ENCODE measurements around the gene HCRT.
"Not testable (repeated sequence)": the region's sequence is repeated elsewhere in the genome, so short reads cannot be mapped to it uniquely, and the experiment has no call there.

Gene HCRT

DNA sequence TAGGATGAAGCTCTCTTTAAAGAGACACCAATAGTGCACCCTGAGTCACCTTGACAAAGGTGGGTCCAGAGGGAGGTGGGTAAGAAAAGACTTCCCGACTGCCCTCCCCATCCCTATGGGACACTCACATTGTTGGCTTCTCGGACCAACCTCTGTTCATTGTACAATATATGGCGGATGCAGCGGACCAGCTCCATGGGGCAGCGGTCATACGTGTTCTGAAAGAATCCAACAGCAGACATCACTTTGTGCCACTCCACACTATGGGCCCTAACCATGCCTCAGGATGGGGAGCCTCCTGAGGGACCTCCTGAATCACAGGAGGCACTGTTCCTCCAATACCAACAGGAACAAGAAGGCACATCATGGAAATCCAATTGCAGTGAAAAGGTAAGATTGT is 39.4 kb upstream of the HCRT start:
- DNase-seq (ENCODE audit: low read depth): no peak
- TF ChIP-seq, protein P1, sequence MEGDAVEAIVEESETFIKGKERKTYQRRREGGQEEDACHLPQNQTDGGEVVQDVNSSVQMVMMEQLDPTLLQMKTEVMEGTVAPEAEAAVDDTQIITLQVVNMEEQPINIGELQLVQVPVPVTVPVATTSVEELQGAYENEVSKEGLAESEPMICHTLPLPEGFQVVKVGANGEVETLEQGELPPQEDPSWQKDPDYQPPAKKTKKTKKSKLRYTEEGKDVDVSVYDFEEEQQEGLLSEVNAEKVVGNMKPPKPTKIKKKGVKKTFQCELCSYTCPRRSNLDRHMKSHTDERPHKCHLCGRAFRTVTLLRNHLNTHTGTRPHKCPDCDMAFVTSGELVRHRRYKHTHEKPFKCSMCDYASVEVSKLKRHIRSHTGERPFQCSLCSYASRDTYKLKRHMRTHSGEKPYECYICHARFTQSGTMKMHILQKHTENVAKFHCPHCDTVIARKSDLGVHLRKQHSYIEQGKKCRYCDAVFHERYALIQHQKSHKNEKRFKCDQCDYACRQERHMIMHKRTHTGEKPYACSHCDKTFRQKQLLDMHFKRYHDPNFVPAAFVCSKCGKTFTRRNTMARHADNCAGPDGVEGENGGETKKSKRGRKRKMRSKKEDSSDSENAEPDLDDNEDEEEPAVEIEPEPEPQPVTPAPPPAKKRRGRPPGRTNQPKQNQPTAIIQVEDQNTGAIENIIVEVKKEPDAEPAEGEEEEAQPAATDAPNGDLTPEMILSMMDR (IDR thresholded peaks at IDR 0.05; ENCODE audit: low read depth, low read length, missing control alignments): no peak
- in situ Hi-C loops (cut with HindIII; ENCODE audit: low sequenced_read_pairs): no loop called here
- no peak overlapping the region for H3K4me3 ChIP-seq (ENCODE audit: low read depth, low read length)

DNA sequence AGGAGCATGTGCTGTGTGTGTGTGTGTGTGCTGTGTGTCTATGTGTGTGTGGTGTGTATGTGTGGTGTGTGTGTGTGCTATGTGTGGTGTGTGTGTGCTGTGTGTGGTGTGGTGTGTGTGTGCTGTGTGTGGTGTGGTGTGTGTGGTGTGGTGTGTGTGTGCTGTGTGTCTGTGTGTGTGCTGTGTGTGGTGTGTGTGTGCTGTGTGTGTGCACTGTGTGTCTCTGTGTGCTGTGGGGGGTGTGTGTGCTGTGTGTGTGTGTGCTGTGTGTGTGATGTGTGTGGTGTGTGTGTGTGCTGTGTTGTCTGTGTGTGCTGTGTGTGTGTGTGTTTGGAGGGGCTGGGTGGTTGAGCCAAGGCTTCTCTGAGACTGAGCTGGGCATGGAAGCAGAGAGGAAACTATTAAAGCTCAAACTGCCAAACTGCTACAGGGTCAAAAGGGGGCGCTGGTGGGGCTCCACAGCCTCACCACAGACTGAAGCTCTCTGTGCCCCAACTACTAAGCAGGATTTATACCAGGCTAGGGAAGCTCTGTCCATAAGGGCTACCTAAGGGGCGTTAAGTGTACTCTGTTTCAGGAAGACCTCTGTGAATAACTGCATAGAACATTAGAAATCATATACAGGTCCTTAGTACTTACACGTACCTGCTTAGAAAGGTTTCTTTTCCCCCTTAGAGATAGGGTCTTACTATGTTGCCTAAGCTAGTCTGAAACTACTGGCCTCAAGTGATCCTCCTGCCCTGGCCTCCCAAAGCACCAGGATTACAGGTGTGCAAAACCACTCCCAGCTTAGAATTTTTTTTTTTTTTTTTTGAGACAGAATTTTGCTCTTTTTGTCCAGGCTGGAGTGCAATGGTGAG is 36.9 kb upstream of the HCRT start:
- no peak overlapping the region for H3K4me3 ChIP-seq (ENCODE audit: low read depth, low read length)
- no peak for DNase-seq (ENCODE audit: low read depth)
- TF ChIP-seq, protein P1 (IDR thresholded peaks at IDR 0.05; ENCODE audit: low read depth, low read length, missing control alignments): peak; percentile 80
- in situ Hi-C loops (cut with HindIII; ENCODE audit: low sequenced_read_pairs): no loop called here

DNA sequence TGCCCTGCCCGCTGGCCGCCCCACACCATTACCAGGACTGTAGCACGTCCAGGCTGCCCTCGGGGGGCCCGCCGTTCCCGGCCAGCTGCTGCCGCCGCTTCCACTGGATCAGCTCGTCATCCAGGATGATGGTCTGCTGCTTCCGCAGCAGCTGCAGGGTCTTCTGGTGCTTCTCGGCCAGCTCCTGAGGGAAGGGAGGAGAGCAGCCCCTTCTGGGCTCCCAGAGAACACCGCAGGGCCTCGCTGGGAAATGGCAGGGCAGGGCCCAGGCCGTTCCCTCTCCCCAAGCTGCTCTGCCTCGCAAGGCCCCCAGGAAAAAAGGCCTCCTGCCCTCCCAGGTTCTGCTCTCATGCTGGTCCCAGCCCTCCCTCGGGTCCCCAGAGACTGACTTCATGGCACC is 34.0 kb upstream of the HCRT start:
- H3K4me3 ChIP-seq (ENCODE audit: low read depth, low read length); DNase-seq (ENCODE audit: low read depth); in situ Hi-C loops (cut with HindIII; ENCODE audit: low sequenced_read_pairs): not testable (repeated sequence)

DNA sequence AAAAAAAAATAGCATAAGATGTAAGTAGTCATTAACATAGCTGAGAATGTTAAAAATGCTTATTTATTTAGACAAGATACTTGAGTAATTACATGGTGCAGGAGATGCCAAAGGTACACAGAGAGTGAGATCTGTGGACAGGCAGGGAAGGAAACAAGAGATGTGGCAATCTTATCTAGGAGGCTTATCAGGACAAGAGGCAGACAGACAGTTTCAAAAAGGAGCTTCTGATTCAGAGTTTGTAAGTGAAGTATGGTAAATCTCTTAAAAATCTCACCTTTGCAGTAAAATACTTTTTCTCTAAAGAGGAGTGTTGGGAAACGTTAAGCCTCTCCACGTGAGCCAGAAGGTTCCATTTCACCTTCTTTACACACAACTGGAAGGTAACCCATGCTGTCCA is 28.9 kb upstream of the HCRT start:
- no peak overlapping the region for H3K4me3 ChIP-seq (ENCODE audit: low read depth, low read length)

DNA sequence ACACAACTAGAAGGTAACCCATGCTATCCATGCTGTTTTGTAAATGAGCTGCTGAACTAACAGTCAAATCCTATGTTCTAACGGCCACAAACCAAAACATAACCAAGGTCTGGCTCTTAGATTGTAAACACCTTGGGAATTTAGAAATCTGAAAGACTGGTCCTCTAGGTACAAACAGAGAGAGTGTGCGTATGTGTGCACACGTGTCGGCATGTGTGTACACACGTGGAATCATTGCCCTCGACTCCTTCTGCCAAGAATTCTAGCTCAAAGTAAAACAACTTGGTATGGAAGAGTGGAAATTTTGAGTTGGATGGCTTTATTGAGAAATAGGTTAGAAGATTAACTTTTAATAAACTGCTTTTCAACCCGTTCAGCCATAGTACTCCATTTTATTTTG is 27.1 kb upstream of the HCRT start:
- in situ Hi-C loops (cut with HindIII; ENCODE audit: low sequenced_read_pairs): no loop called here
- no peak overlapping the region for H3K4me3 ChIP-seq (ENCODE audit: low read depth, low read length)
- no peak for DNase-seq (ENCODE audit: low read depth)
- TF ChIP-seq, protein P1 (IDR thresholded peaks at IDR 0.05; ENCODE audit: low read depth, low read length, missing control alignments): no peak

More for the DNA sequence above, 28.9 kb upstream of the HCRT start:
- TF ChIP-seq, protein P1 (IDR thresholded peaks at IDR 0.05; ENCODE audit: low read depth, low read length, missing control alignments): no peak
- in situ Hi-C loops (cut with HindIII; ENCODE audit: low sequenced_read_pairs): no loop called here
- no peak for DNase-seq (ENCODE audit: low read depth)

DNA sequence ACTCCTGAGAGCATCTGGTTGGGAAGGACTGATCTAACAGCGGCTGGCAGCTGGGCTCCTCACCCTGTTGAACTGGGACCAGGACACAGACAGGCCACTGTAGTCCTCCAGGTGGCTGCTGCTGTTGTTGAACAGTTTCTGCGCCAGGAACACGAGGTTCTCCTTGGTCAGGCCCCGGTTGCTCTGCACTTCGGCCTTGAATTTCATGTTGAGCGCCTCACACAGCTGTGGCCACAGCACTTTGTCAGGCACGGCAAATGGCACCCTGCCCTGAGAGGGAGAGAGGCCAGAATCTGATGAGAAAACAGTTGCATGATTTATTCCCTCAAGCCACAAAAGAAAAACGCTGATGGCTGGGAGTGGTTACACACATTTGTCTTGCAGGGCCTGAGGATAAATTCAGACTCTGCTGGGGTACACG is 26.7 kb upstream of the HCRT start:
- in situ Hi-C loops (cut with HindIII; ENCODE audit: low sequenced_read_pairs): not testable (repeated sequence)

DNA sequence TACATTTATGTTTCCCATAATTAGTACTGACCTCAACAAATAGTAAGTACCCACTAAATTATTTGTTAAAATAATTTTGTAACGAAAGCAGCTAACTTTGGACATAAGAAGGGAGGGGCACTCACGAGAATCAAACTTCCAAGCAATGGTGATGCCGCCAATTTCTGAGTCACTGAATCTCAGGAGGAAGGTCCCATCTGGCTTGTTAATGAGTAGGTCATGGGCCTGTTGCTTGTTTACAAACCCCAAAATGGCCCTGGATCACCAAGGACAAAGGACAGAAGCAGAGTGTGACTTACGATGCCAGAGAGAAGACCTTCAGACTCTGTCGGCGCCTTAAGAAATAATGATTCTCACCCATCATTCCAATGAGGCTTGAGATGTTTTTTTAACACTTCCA is 24.8 kb upstream of the HCRT start:
- H3K4me3 ChIP-seq (ENCODE audit: low read depth, low read length): no peak overlapping the region
- in situ Hi-C loops (cut with HindIII; ENCODE audit: low sequenced_read_pairs): no loop called here
- TF ChIP-seq, protein P1 (IDR thresholded peaks at IDR 0.05; ENCODE audit: low read depth, low read length, missing control alignments): no peak
- DNase-seq (ENCODE audit: low read depth): no peak

More for the DNA sequence above, 26.7 kb upstream of the HCRT start:
- peak; percentile 55 for DNase-seq (ENCODE audit: low read depth)
- not testable (repeated sequence) for H3K4me3 ChIP-seq (ENCODE audit: low read depth, low read length)

DNA sequence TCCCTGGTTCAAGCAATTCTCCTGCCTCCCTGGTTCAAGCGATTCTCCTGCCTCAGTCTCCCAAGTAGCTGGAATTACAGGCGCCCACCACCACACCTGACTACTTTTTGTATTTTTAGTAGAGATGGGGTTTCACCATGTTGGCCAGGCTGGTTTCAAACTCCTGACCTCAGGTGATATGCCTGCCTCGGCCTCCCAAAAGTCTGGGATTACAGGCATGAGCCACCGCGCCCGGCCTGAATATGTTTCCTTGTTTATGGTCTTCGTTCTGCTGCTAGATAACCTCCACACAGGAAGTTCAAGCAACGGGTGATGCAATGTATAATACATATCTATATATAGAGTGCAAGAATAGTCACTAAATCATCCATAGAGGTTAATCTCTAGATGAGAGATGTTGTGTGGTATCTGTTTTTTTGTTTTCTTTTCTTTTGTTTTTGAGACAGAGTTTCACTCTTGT is 20.9 kb upstream of the HCRT start:
- H3K4me3 ChIP-seq (ENCODE audit: low read depth, low read length); in situ Hi-C loops (cut with HindIII; ENCODE audit: low sequenced_read_pairs); DNase-seq (ENCODE audit: low read depth): not testable (repeated sequence)

Measured in astrocyte of the cerebellum (primary cell).